Ovary (tissue), 3 donors: ENCODE measurements around the gene CACNA2D3.

Experiments
- CTCF ChIP-seq, 3 donors: fragments of 450-650 bp in 2 of 3; fragments of 200-600 bp in 1 of 3; IDR thresholded peaks; one replicate each; pipeline versions ENCODE4 v1.5.1 to v1.8.0; 2016 to 2022; ENCODE audit warnings: antibody characterized with exemption in 3 of 3, mild to moderate bottlenecking in 1 of 3
- EP300 ChIP-seq: sonication (generic); formaldehyde crosslinking; IDR thresholded peaks from one replicate; pipeline ENCODE4 v1.6.1; 2017; ENCODE audit warnings: antibody characterized with exemption
- POLR2A ChIP-seq: fragments of 450-650 bp; IDR thresholded peaks from one replicate; pipeline ENCODE4 v1.6.1; 2017; ENCODE audit warnings: antibody characterized with exemption, mild to moderate bottlenecking, moderate library complexity
- donor health status: DM: no; HTN: no; CAD: no.

GRCh38 chr3:54073386-54073785 is 49.0 kb upstream of the CACNA2D3 start:
- TF ChIP-seq CTCF (IDR thresholded peaks at IDR 0.05) (no peak), POLR2A (no peak), EP300 (no peak)
